ENCODE data around the gene HAGH.
A peak's percentile ranks its signal among the peaks of the same experiment; 100 is the strongest.
"Not testable (repeated sequence)": the region's sequence is repeated elsewhere in the genome, so short reads cannot be mapped to it uniquely, and the experiment has no call there.

Gene HAGH

GRCh38 chr16:1826691-1827573, at the start of gene HAGH, which contains the start of gene FAHD1:
Gene HAGH (minus strand): TSS chr16:1826825. CDS start chr16:1826787, 38 bp downstream.
Gene FAHD1 (plus strand): TSS chr16:1827206. CDS start chr16:1827239, 33 bp downstream.
- DNase-seq (ENCODE audit: low read depth), result peak; percentile 74

GRCh38 chr16:1876066-1876465, 49.4 kb upstream of the HAGH start:
- not testable (repeated sequence) for DNase-seq (ENCODE audit: low read depth)

- DNase-seq (ENCODE audit: low read depth), result no peak
Measured at GRCh38 chr16:1874854-1875253, 48.2 kb upstream of the HAGH start.

- no peak for DNase-seq (ENCODE audit: low read depth)
Measured at GRCh38 chr16:1871974-1872635, 45.5 kb upstream of the HAGH start, which contains the start of gene MEIOB. Gene MEIOB (minus strand): TSS chr16:1872164. CDS start chr16:1868175, 3,989 bp downstream.

- peak; percentile 41 for DNase-seq (ENCODE audit: low read depth)
Measured at GRCh38 chr16:1870365-1871082, 43.9 kb upstream of the HAGH start.

GRCh38 chr16:1865902-1866690, 39.5 kb upstream of the HAGH start:
- no peak for DNase-seq (ENCODE audit: low read depth)

GRCh38 chr16:1863681-1864460, 37.2 kb upstream of the HAGH start:
- DNase-seq (ENCODE audit: low read depth), result no peak

GRCh38 chr16:1862394-1862793, 35.8 kb upstream of the HAGH start:
- DNase-seq (ENCODE audit: low read depth), result no peak

- no peak for DNase-seq (ENCODE audit: low read depth)
Measured at GRCh38 chr16:1861730-1862129, 35.1 kb upstream of the HAGH start.

GRCh38 chr16:1859650-1860049, 33.0 kb upstream of the HAGH start:
- no peak for DNase-seq (ENCODE audit: low read depth)

- no peak for DNase-seq (ENCODE audit: low read depth)
Measured at GRCh38 chr16:1858189-1858865, 31.7 kb upstream of the HAGH start.

- DNase-seq (ENCODE audit: low read depth), result no peak
Measured at GRCh38 chr16:1857433-1858097, 30.9 kb upstream of the HAGH start.

- no peak for DNase-seq (ENCODE audit: low read depth)
Measured at GRCh38 chr16:1851793-1852192, 25.2 kb upstream of the HAGH start.

GRCh38 chr16:1850981-1851380, 24.4 kb upstream of the HAGH start:
- DNase-seq (ENCODE audit: low read depth), result no peak

GRCh38 chr16:1846416-1846815, 19.8 kb upstream of the HAGH start:
- DNase-seq (ENCODE audit: low read depth), result no peak

- DNase-seq (ENCODE audit: low read depth), result no peak
Measured at GRCh38 chr16:1845985-1846384, 19.4 kb upstream of the HAGH start.

- no peak for DNase-seq (ENCODE audit: low read depth)
Measured at GRCh38 chr16:1839554-1839953, 12.9 kb upstream of the HAGH start.

- no peak for DNase-seq (ENCODE audit: low read depth)
Measured at GRCh38 chr16:1834096-1834495, 7.5 kb upstream of the HAGH start.

GRCh38 chr16:1832838-1833454, 6.3 kb upstream of the HAGH start:
- no peak for DNase-seq (ENCODE audit: low read depth)
